Hematopoietic multipotent progenitor cell treated with erythropoietin and hydrocortisone succinate and interleukin-3 and kit ligand, for 4 days (in vitro differentiated cells): ENCODE data around the gene KCNH1.

Source experiments
- DNase-seq: peaks from one replicate; pipeline ENCODE4 v3.0.0-alpha.2; 2015

The KCNH1 gene, protein sequence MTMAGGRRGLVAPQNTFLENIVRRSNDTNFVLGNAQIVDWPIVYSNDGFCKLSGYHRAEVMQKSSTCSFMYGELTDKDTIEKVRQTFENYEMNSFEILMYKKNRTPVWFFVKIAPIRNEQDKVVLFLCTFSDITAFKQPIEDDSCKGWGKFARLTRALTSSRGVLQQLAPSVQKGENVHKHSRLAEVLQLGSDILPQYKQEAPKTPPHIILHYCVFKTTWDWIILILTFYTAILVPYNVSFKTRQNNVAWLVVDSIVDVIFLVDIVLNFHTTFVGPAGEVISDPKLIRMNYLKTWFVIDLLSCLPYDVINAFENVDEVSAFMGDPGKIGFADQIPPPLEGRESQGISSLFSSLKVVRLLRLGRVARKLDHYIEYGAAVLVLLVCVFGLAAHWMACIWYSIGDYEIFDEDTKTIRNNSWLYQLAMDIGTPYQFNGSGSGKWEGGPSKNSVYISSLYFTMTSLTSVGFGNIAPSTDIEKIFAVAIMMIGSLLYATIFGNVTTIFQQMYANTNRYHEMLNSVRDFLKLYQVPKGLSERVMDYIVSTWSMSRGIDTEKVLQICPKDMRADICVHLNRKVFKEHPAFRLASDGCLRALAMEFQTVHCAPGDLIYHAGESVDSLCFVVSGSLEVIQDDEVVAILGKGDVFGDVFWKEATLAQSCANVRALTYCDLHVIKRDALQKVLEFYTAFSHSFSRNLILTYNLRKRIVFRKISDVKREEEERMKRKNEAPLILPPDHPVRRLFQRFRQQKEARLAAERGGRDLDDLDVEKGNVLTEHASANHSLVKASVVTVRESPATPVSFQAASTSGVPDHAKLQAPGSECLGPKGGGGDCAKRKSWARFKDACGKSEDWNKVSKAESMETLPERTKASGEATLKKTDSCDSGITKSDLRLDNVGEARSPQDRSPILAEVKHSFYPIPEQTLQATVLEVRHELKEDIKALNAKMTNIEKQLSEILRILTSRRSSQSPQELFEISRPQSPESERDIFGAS

DNA sequence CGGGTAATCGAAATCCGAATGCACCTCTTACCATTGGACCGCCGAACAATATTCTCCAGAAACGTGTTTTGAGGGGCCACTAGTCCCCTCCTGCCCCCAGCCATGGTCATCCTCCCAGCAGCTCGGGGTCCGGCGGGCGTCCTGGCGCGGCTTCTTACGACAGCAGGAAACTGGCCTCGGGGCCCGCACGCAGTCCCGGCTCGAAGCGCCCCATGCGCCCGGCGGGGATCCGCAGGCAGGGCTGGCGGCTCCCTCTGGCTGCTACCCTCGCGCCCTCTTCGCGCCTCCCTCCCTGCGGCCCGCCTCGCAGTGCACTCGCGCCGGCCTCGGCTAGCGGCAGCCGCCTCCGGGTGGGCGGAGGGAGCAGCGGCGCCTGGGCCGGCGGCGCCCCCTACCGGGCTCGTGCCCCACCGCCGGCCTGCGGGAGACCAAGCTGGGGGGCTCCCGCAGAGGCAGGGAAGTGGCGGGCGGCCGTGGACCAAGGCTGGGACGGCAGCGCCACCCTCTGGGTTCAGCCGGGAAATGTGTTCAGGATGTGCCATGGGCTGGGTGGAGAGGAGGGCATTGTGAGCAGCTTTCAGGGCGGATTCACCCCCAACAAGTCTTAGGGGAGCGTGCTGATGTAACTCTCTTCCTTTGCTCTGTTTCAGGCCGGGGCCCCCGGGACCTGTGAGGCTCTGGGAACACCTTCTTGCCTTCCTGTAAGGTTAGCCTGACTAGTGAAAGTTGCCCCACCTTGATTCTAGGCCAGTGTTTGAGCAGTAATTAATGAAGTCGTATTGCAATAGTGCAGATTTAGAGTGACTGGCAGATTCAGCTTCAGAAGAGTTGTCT, at the start of gene KCNH1:
Gene KCNH1, minus strand, starts transcription at position 313 of the 834 bp plus-strand sequence. Its CDS starts 203 bp downstream, at position 110.
- peak; percentile 93 for DNase-seq

DNA sequence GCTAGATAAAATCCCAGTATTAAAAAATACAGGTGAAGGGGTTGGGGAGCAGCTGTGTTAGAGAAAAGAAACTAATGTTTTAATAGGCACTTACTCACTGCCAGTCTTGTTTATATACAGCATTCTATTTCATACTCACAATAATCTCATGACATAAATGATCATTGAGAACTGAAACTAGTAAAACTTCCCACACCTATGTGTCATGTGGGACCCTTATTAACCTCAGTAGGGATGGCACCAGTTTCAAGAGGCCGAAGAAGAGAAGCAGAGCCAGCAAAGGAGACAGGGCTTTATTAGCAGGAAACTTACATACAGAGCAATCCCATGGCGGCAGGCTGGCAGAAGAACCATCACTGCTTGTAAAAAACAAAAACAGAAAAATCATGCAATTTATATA, 48.8 kb upstream of the KCNH1 start:
- DNase-seq, result no peak

DNA sequence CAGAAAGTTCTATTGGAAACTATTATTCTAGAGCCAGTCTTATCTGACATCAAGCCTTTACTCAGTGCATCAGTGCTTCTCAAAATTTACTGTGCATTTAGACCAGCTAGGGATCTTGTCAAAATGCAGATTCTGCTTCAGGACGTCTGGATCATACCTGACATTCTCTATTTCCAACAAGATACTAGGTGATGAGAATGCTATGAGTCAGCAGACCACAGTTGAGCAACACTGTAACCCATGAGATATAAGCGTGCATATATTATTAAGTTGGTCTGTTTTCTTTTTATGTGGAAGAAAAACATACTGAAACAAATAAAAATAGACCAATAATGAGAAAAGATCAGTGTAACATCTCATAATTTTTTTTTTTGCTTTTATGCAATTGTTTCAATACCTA, 40.4 kb upstream of the KCNH1 start:
- DNase-seq, result no peak

DNA sequence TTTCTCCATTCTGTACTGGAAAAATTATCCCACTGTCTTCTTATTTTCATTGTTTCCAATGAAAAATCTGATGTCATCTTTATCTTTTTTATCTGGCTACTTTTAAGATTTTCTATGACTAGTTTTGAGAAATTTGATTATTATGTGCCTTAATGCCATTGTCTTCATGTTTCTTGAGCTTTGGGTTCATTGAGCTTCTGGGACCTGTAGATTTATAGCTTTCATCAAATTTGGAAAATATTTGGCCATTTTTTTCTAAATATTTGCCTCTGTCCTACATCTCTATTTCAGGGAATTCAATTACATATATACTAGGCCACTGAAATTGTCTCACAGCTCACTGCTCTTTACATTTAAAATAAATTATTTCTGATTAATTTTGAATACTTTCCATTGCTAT, 38.7 kb upstream of the KCNH1 start:
- DNase-seq, result no peak

DNA sequence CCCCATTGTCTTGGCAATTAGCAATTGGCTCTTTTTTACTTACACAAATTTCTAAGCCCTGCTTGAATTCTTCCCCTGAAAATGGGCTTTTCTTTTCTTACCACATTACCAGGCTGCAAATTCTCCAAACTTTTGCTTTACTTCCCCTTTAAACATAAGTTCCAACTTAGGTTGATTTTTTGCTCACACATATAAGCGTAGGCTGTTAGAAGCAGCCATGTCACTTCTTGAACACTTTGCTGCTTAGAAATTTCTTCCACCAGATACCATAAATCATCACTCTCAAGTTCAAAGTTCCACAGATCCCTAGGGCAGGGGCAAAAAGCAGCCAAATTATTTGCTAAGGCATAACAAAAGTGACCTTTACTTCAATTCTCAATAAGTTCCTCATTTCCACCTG, 35.4 kb upstream of the KCNH1 start:
- DNase-seq, result no peak

DNA sequence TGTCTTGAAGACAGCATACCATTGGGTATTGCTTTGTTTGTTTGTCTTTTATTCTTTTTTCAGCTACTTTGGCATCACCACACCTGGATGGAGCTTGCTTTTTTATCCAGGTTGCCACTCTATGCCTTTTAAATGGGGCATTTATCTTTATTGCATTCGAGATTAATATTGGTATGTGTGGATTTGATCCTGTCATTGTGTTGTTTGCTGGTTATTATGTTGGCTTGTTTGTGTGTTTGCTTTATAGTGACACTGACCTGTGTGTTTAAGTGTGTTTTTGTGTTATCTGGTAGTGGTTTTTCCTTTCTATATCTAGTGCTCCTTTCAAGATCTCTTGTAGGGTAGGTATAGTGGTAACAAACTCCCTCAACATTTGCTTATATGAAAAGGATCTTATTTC, 24.9 kb upstream of the KCNH1 start:
- no peak for DNase-seq

DNA sequence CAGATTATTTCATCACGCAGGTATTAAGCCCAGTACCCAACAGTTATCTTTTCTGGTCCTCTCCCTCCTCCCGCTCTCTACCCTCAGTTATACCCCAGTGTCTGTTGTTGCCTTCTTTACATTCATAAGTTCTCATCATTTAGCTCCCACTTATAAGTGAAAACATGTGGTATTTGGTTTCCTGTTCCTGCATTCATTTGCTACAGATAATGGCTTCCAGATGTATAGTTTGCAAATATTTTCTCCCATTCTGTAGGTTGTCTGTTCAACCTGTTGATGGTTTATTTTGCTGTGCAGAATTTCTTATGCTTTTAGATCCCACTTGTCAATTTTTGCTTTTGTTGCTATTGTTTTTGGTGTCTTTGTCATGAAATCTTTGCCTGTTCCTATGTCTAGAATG, 21.1 kb upstream of the KCNH1 start:
- no peak for DNase-seq

DNA sequence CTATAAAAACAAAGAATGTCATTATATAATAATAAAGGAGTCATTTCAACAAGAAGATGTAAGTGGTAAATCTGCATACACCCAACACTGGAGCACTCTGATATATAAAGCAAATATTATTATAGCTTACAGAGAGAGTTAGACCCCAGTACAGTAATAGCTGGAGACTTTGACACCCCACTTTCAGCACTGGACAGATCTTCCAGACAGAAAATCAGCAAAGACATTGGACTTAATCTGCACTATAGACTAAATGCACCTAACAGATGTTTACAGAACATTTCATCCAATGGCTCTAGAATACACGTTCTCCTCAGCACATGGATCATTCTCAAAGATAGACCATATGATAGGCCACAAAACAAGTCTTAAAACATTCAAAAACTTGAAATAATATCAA, 20.0 kb upstream of the KCNH1 start:
- no peak for DNase-seq

DNA sequence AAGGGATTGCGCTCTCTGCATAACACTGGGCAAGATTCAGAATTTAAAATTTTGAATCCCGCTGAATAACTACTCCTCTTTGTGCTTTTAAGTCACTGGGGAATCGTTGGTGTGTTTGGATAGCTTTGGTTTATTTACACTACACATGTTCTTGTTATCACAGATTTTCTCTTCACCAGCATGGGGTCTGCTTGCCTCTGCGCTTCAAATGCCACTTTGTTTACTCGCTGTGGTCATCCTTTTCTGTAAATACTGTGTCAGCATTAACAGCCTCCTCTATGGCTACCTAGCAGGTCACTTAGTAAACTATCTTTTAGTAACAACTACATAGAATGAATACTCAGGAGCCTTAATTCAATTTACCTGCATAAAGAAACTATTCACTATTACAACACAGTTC, 14.4 kb upstream of the KCNH1 start:
- no peak for DNase-seq

DNA sequence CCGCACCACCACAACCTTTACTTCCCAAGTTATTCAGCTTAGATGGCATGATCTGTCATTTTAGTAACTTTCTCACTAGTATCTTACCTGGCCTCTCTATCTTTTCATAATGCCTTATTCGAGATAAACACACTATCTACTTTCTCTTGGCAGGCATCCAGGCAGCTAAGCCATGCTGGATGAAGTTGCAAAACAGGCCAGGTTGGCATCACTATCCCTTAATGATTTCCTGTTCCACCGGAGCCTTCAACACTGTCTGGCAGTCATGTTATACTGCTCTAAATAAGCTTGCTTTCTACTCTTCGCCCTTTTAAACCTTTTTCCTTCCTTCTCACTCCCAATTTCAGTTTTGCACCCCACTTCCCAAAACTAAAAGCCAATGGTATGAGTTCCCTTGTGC, 12.0 kb upstream of the KCNH1 start:
- no peak for DNase-seq

DNA sequence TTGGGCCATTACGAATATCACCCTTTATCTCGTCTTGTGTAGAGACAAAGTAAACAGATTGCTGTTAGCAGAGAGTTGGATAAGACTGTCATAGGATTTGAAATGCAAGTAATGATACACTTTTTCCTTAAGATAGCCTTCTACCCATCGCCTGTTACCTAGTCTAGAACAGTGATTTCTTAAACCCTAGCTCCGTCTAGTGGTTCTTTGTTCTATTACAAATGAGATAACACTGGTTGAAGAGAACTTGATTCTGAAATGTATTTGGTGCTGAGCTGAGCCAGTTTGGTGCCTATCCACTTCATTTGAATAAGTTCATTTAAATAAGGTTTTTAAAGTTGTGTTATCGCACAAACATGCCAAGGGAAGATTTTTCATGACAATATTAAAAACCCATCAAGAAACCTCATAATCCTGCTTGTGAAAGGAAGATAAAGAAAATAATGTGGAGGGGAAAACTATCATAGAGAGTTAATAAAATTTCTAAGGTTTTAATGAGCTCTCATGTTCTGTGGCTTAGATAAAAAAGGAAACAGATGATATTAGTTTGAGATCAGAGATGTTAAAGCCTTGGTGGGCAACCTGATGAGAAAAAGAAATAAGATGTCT, 1.5 kb upstream of the KCNH1 start:
- peak; percentile 78 for DNase-seq

DNA sequence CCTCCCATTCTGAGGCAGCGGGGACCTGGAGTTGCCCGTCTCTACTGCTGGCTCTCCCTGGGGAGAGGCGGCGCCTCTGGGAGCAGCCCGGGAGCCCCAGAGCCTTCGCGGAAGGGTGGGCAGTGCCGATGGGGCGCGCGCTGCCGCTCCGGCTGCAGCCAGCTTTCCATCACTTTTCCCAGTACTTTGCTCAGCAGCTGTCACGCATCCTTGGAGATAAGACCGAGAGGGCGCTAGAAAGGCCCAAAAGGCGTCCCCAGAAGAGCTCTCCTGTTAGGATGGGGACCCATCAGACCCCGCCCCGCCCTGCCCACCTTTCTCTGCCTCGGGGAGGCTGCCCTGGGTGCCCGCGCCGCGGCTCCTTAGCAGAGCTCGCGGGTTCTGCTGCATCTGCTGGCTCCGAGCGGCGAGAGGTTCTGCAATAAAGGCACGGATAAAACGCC, 534 bp downstream of the KCNH1 start:
- no peak for DNase-seq

DNA sequence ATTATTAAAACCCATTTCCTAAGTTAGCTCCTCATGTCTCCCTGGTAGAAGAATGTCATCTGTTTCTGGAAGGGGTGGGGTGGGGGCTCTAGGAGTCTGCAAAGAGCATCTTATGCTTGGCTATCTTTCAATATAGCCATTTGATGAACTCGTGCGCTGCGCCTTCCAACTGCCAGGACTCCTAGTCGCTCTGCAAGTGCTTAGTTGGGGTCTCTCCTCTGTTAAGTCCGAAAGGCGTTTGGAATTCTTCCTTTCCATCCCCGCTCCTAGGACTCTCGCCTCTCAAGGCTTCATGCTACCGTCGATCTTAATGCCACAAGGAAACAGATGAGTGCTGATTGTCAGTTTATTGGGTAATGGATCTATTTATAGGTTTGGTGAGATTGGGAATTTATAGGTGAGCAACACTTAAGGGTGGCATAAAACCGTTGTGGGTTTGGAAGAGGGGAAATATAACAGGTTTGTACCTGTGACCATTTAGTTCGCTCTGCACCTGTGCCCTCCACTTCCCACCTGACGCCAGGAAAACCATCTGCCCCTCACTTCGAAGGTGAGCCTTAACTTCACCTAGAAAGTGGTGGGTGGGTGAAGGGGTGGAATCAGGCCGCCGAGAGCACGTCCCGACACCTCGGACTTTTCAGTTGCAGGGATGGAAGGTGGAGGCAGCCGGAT, 1.1 kb downstream of the KCNH1 start:
- DNase-seq, result no peak

DNA sequence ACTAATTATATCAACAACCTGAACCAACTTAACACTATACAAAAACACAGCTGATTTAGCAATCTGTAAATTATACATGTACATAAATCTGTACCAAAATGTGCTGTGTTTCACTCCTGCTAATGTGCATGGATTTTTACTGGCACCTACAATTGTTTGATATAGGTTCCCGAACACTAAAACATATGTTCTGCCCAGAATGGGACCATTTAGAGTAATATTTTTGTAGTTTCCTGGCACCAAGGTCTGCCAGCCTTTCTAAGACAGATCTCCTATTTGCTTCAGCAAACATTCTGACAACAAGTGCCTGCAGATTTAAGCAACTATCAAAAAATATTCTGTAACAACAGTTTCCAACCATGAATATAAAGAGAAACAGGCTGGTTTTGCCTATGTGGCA, 4.2 kb downstream of the KCNH1 start:
- DNase-seq, result no peak

DNA sequence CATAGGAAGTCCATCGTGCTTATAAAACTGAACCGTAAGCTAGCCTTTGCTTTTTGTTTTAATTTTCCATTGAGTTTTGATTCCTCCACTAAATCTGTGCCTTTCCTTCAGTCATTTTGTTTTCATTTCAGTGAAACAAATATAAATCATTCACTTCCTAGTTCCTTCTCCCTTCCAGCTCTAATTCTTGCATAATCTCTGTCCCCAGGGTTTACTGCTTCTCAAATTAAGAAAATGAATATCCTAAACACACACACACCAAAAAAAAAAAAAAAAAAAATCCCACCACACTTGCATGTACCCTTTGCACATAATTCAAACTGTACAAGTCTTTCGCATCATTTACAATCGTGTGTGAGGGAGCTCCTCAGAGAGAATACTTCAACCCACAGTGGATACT, 6.8 kb downstream of the KCNH1 start:
- DNase-seq, result no peak

DNA sequence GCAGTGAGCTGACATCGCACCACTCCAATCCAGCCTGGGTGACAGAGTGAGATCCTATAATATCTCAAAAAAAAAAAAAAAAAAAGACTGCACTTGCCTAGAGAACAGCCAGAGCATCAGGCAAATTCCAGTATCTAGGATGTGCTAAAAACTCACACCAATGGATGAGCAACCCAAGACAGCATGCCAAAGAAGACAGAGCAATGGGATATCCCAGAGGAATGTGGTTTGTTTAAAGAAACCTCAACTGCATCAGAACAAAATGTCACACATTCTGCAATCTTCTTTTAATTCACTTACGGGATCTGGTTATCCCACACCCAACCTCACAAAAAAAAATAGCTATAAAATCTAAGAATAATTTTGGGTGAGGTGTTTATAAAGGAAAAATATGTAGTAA, 7.3 kb downstream of the KCNH1 start:
- no peak for DNase-seq

DNA sequence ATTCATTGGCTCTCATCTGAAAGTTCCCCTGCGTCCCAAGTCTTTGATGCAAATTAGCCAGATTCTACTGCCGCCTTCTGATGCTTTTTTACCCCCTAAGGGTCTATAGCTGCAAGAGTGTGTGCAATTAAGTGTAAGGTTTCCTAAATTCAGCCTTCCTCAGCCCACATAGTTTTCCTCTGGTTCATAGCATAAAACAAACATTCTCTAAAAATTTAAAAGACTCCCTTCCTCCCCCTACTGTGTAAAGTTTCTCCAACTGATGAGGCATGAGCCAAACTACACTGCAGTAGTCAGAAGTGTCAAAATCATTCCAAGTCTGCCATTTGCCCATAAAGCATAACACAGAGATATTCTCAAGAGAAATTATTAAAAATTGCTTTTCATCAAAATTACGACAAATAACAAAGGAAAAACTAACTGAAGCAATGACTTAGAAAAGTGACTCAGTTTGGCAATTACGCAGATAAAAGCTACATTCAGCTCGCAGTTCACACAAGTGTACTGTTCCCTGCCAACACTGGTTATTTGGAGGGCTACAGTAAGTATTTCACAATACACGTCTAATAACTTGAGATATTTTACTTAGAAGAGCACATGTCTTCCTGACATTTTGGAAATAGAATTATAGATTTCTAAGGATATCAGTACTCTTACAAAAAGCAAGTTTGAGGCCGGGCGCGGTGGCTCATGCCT, 15.4 kb downstream of the KCNH1 start:
- DNase-seq, result no peak

DNA sequence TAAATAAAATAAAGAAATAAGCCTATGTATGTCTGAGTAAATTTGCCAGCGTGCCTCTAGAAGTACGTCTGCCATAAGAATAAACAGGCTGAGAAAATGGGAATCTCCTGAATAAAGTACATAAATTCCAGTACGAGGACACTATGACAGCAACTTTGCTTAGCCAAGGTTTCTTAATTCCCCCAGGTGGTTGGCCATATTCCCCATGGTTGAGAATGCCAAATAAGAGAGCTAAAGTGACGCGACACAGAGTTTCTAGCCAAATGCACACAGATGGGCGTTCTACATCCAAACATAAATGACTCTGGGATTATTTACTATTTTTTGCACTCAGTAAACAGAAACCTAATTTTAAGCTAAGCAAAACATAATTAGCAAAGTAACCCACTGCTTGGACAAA, 19.5 kb downstream of the KCNH1 start:
- no peak for DNase-seq

DNA sequence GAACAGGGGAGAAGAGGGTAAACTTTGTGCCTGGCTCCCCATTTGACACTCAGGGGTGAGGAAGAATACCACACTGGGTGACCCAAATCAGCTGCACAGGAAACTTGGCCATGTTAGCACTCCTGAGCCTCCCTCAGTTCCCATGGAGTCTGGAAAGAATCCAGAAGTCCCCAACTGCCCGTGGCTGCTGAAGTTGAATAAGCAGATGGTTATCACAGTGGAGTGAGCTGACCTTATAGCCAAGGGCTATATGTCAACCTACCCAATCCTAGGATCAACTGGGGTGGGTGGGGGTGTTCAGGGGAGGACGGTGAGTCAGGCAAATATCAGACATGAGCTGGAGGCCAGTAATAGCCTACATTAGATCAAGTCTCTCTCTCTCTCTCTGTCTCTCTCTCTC, 20.4 kb downstream of the KCNH1 start:
- DNase-seq, result no peak

DNA sequence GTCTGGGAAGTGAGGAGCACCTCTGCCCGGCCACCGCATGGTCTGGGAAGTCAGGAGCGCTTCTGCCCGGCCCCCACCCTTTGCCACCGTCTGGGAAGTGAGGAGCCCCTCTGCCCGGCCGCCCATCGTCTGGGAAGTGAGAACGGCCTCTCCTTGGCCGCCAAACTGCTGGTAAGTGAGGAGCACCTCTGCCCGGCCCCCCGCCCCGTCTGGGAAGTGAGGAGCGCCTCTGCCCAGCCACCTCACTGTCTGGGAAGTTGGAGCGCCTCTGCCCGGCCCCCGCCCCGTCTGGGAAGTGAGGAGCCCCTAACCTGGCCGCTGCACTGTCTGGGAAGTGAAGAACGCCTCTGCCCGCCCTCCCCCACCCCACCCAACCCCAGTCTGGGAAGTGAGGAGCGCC, 22.6 kb downstream of the KCNH1 start:
- no peak for DNase-seq

DNA sequence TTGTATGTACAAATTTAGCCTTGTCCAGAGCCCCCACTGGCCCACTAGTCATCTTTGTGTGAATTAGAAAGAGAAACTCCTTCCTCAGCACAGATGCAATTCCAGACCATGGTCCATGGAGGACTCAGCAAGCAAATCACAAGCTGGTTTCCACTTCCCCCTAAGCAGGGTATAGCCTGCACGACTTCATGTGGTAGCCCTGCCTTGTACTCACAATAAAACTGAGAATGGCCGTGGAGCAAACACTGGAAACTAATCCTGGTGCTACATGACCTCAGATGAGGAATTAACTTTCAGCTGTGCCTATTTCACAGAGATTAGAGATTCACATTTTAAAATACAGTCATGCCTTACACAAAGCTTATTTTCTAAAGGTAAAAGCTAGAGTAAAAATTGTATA, 32.5 kb downstream of the KCNH1 start:
- no peak for DNase-seq
